Activated naive CD8-positive, alpha-beta T cell treated with anti-CD3 and anti-CD28 coated beads for 36 hours (primary cell): ENCODE measurements around the gene PPM1H. TPM values are rescaled to one million over a fixed set of nuclear protein-coding genes. Genes with fewer than 3 reads are reported as not detected.

Experiments used
- DNase-seq: peaks from one replicate; pipeline ENCODE4 v3.0.0; 2021
- H3K27ac Mint-ChIP-seq: one replicate; pipeline ENCODE4 v1.8.0; 2022; ENCODE audit warnings: mild to moderate bottlenecking, moderate library complexity, mixed read lengths
- H3K27me3 Mint-ChIP-seq: one replicate; pipeline ENCODE4 v1.8.0; 2022; ENCODE audit warnings: mild to moderate bottlenecking, mixed read lengths
- H3K36me3 Mint-ChIP-seq: one replicate; pipeline ENCODE4 v1.8.0; 2021; ENCODE audit warnings: mild to moderate bottlenecking, mixed read lengths
- H3K4me1 Mint-ChIP-seq: one replicate; pipeline ENCODE4 v1.8.0; 2021; ENCODE audit warnings: mixed read lengths
- H3K4me3 Mint-ChIP-seq: one replicate; pipeline ENCODE4 v1.8.0; 2022; ENCODE audit warnings: mild to moderate bottlenecking, moderate library complexity, mixed read lengths
- H3K9me3 Mint-ChIP-seq: one replicate; pipeline ENCODE4 v1.8.0; 2022; ENCODE audit warnings: mixed read lengths
- total RNA-seq, 2 experiments: library from RNA; stranded (reverse); gene quantifications; one replicate each; pipeline ENCODE4 v1.2.3, GENCODE V29; 2021

The PPM1H gene
- total RNA-seq, 2 experiments from 2014 or later, result 0.04 TPM; not detected in 1

- DNase-seq, result no peak
- H3K9me3 Mint-ChIP-seq, result no peaks in the 10 kb centered on the region
- H3K36me3 Mint-ChIP-seq, result no peaks in the 10 kb centered on the region
- no peak overlapping the region for H3K4me3 Mint-ChIP-seq
- no peak overlapping the region for H3K27ac Mint-ChIP-seq
- H3K4me1 Mint-ChIP-seq, result peaks cover 19% of the 10 kb centered on the region
- no peaks in the 10 kb centered on the region for H3K27me3 Mint-ChIP-seq
These were observed 240.3 kb downstream of the PPM1H start for GRCh38 chr12:62694632-62695031.

GRCh38 chr12:62694116-62694515 is 240.8 kb downstream of the PPM1H start:
- no peak for DNase-seq
- H3K4me1 Mint-ChIP-seq, result peaks cover 19% of the 10 kb centered on the region
- no peak overlapping the region for H3K27ac Mint-ChIP-seq
- no peaks in the 10 kb centered on the region for H3K9me3 Mint-ChIP-seq
- H3K27me3 Mint-ChIP-seq, result no peaks in the 10 kb centered on the region
- no peak overlapping the region for H3K4me3 Mint-ChIP-seq
- H3K36me3 Mint-ChIP-seq, result no peaks in the 10 kb centered on the region

DNA sequence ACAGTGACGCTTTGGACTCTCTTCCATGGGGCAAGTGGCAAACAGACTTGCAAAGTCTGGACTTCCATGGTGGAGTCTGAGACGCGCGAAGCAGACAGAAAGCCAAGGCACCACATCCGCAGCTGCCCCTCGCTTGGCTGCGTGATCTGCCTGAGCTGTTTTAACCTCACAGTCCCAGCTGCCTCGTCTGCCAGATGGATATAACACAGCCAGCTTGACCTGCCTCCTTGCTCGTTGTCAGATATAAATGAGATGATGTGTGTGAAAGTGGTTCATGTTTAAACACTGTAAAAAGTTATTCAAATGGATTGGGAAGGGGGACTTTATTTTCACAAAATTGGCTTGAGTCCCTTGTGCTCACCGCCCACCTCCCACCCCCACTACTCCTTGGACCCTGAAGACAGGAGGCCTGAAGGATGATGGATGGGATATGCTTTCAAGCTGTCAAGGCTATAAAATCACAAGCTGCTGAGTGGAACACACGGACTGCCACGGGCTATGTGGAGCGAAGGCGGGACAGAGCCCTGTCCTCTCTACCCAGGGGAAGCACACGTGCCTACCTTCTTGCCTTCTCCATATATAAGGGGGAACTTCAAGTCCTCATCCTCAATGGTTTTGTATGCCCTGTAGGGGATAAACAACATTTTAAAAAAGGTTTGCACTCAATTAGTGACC is 241.4 kb downstream of the PPM1H start:
- Mint-ChIP-seq H3K4me3 (no peak overlapping the region), H3K27me3 (no peaks in the 10 kb centered on the region), H3K27ac (no peak overlapping the region), H3K4me1 (peaks cover 17% of the 10 kb centered on the region), H3K36me3 (no peaks in the 10 kb centered on the region), H3K9me3 (no peaks in the 10 kb centered on the region)
- no peak for DNase-seq

DNA sequence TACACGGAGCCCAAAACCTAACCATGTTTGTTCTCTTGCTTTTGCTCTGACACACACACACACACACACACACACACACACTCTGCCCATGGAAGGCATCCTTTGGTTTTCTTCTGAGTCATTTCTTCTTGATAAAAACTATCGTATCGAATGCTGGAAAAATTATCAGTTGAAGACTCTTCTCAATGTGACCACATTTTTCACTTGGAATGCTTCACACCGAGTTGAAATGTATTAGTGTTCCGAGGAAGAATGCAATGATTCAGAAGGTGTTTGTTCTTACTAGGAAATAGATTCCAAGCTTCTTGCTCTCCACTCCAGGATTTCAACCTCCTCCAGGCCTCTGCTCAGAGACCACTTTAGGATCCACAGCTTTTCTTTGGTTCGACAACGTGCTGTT is 242.1 kb downstream of the PPM1H start:
- Mint-ChIP-seq H3K4me3 (no peak overlapping the region), H3K9me3 (no peaks in the 10 kb centered on the region), H3K27ac (no peak overlapping the region), H3K27me3 (no peaks in the 10 kb centered on the region), H3K36me3 (no peaks in the 10 kb centered on the region), H3K4me1 (peaks cover 14% of the 10 kb centered on the region)
- no peak for DNase-seq

DNA sequence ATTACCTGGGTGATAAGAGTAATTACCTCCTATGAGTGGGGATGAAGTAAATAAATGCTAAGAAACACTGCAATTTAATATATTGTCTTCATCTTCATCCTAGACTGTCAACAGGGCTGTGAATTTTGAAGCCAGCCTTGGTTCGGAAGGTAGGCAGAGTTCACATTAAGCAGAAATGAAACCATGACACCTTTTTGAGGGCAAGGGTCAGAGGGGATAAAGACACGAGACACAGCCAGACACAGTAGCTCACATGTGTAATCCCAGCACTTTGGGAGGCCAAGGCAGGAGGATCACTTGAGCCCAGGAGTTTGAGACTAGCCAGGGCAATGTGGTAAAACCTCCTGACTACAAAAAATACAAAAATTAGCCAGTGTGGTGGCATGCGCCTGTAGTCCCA is 243.6 kb downstream of the PPM1H start:
- no peak for DNase-seq
- Mint-ChIP-seq H3K4me1 (peaks cover 10% of the 10 kb centered on the region), H3K27me3 (no peaks in the 10 kb centered on the region), H3K27ac (no peak overlapping the region), H3K36me3 (no peaks in the 10 kb centered on the region), H3K4me3 (no peak overlapping the region), H3K9me3 (no peaks in the 10 kb centered on the region)

- H3K4me3 Mint-ChIP-seq, result no peak overlapping the region
- H3K27me3 Mint-ChIP-seq, result no peaks in the 10 kb centered on the region
- no peaks in the 10 kb centered on the region for H3K36me3 Mint-ChIP-seq
- DNase-seq, result no peak
- H3K27ac Mint-ChIP-seq, result no peak overlapping the region
- H3K9me3 Mint-ChIP-seq, result no peaks in the 10 kb centered on the region
- no peaks in the 10 kb centered on the region for H3K4me1 Mint-ChIP-seq
These were observed 245.7 kb downstream of the PPM1H start for GRCh38 chr12:62689042-62689839.

- Mint-ChIP-seq H3K9me3 (no peaks in the 10 kb centered on the region), H3K4me1 (no peaks in the 10 kb centered on the region), H3K36me3 (no peaks in the 10 kb centered on the region), H3K27ac (no peak overlapping the region), H3K27me3 (no peaks in the 10 kb centered on the region), H3K4me3 (no peak overlapping the region)
- no peak for DNase-seq
These were observed 248.0 kb downstream of the PPM1H start for GRCh38 chr12:62686938-62687337.

GRCh38 chr12:62684570-62685295 is 250.2 kb downstream of the PPM1H start:
- no peaks in the 10 kb centered on the region for H3K36me3 Mint-ChIP-seq
- H3K9me3 Mint-ChIP-seq, result no peaks in the 10 kb centered on the region
- no peaks in the 10 kb centered on the region for H3K4me1 Mint-ChIP-seq
- H3K27ac Mint-ChIP-seq, result no peak overlapping the region
- DNase-seq, result no peak
- no peak overlapping the region for H3K4me3 Mint-ChIP-seq
- H3K27me3 Mint-ChIP-seq, result peaks cover 6% of the 10 kb centered on the region

- Mint-ChIP-seq H3K27ac (no peak overlapping the region), H3K4me3 (no peak overlapping the region), H3K27me3 (peaks cover 10% of the 10 kb centered on the region), H3K4me1 (no peaks in the 10 kb centered on the region), H3K9me3 (no peaks in the 10 kb centered on the region), H3K36me3 (no peaks in the 10 kb centered on the region)
- no peak for DNase-seq
These were observed 251.0 kb downstream of the PPM1H start for GRCh38 chr12:62683776-62684569.

GRCh38 chr12:62681306-62681705 is 253.6 kb downstream of the PPM1H start:
- H3K27ac Mint-ChIP-seq, result no peak overlapping the region
- H3K27me3 Mint-ChIP-seq, result peaks cover 12% of the 10 kb centered on the region
- H3K4me1 Mint-ChIP-seq, result no peaks in the 10 kb centered on the region
- H3K36me3 Mint-ChIP-seq, result no peaks in the 10 kb centered on the region
- no peak overlapping the region for H3K4me3 Mint-ChIP-seq
- no peak for DNase-seq
- H3K9me3 Mint-ChIP-seq, result peaks cover 4% of the 10 kb centered on the region

DNA sequence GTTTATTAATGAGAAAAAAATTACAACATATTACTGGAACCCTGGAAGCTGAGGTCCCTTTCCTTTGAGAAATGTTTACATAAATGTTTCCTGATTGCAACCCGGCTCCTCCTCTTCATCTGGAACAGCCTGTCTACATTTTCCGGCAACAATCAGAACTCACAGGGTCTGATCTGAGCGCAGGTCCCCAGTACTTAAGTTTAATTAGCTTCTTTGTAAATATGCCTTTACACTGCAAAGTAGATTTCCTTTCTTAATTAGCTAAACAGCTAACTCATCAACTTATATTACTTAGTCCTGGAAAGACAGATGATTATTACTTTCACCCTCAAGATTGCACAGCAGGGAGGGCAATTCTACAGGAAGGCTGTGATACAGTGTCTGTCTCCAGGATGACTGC is 255.3 kb downstream of the PPM1H start:
- peaks cover 12% of the 10 kb centered on the region for H3K27me3 Mint-ChIP-seq
- DNase-seq, result no peak
- no peaks in the 10 kb centered on the region for H3K4me1 Mint-ChIP-seq
- no peak overlapping the region for H3K27ac Mint-ChIP-seq
- peaks cover 4% of the 10 kb centered on the region for H3K9me3 Mint-ChIP-seq
- no peaks in the 10 kb centered on the region for H3K36me3 Mint-ChIP-seq
- no peak overlapping the region for H3K4me3 Mint-ChIP-seq

- Mint-ChIP-seq H3K4me1 (no peaks in the 10 kb centered on the region), H3K9me3 (peaks cover 4% of the 10 kb centered on the region), H3K36me3 (no peaks in the 10 kb centered on the region), H3K4me3 (no peak overlapping the region), H3K27ac (no peak overlapping the region), H3K27me3 (peaks cover 12% of the 10 kb centered on the region)
- no peak for DNase-seq
These were observed 257.6 kb downstream of the PPM1H start for GRCh38 chr12:62677355-62677754.

GRCh38 chr12:62676521-62677307 is 258.2 kb downstream of the PPM1H start:
- Mint-ChIP-seq H3K4me3 (no peak overlapping the region), H3K27me3 (peaks cover 12% of the 10 kb centered on the region), H3K27ac (no peak overlapping the region), H3K9me3 (peaks cover 4% of the 10 kb centered on the region), H3K4me1 (no peaks in the 10 kb centered on the region), H3K36me3 (no peaks in the 10 kb centered on the region)
- DNase-seq, result no peak
